ENCODE results near the gene ACTN2. TPM values are rescaled to one million over a fixed set of nuclear protein-coding genes. Genes with fewer than 3 reads are reported as not detected.

Gene ACTN2
- total RNA-seq, 1 donor from 2014 or later = 2.7 TPM

DNA sequence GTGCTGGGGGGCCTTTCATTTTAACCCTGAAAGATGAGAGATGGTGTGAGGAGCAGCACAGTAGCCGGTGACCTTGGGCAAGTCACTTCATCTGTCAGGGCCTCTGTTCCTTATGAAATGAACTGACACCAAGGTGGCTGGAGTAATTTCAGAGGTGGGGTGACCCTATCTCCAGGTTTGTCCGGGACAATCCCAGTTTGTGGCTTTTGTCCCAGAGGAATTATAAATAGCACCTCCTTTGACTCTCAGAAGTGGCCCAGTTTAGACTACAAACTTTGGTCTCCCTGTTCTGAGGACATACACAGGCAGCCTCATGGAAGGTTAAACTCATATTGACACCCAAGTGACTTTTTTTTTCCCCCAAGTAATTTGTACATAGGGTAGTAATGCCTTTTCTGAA, 14.6 kb downstream of the ACTN2 start:
- no peak overlapping the region for H3K4me3 Mint-ChIP-seq (ENCODE audit: unreplicated experiment)
- peaks cover 5% of the 10 kb centered on the region for H3K4me1 Mint-ChIP-seq (ENCODE audit: low read depth, unreplicated experiment)
- H3K36me3 Mint-ChIP-seq (ENCODE audit: unreplicated experiment) = no peaks in the 10 kb centered on the region
- no peaks in the 10 kb centered on the region for H3K9me3 Mint-ChIP-seq (ENCODE audit: unreplicated experiment)
- DNase-seq = no peak
- TF ChIP-seq, protein P1, sequence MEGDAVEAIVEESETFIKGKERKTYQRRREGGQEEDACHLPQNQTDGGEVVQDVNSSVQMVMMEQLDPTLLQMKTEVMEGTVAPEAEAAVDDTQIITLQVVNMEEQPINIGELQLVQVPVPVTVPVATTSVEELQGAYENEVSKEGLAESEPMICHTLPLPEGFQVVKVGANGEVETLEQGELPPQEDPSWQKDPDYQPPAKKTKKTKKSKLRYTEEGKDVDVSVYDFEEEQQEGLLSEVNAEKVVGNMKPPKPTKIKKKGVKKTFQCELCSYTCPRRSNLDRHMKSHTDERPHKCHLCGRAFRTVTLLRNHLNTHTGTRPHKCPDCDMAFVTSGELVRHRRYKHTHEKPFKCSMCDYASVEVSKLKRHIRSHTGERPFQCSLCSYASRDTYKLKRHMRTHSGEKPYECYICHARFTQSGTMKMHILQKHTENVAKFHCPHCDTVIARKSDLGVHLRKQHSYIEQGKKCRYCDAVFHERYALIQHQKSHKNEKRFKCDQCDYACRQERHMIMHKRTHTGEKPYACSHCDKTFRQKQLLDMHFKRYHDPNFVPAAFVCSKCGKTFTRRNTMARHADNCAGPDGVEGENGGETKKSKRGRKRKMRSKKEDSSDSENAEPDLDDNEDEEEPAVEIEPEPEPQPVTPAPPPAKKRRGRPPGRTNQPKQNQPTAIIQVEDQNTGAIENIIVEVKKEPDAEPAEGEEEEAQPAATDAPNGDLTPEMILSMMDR (IDR thresholded peaks at IDR 0.05; ENCODE audit: partially characterized antibody, unreplicated experiment) = no peak
- no peaks in the 10 kb centered on the region for H3K27me3 Mint-ChIP-seq (ENCODE audit: unreplicated experiment)
- no peak overlapping the region for H3K27ac Mint-ChIP-seq (ENCODE audit: unreplicated experiment)

DNA sequence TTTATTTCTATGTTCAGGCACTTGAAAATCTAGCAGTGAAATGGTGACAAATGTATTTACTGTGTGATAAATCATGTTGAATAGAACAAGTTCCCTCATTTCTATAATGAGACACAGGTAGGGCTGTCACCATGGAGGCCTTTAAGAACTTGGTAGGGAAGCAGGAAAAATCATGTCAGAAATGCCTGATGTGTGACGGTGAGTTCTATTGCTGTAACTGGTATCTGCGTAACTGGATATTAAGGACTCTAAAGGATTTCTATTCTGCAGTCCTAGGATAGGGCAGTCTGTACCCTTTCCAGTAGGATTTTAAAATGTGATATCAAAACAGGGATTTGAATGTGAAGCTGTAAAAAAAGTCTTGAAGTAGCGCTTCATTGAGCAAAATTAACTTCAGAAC, 15.5 kb downstream of the ACTN2 start:
- no peaks in the 10 kb centered on the region for H3K27me3 Mint-ChIP-seq (ENCODE audit: unreplicated experiment)
- H3K27ac Mint-ChIP-seq (ENCODE audit: unreplicated experiment) = no peak overlapping the region
- DNase-seq = no peak
- peaks cover 7% of the 10 kb centered on the region for H3K4me1 Mint-ChIP-seq (ENCODE audit: low read depth, unreplicated experiment)
- TF ChIP-seq, protein P1 (IDR thresholded peaks at IDR 0.05; ENCODE audit: partially characterized antibody, unreplicated experiment) = no peak
- no peaks in the 10 kb centered on the region for H3K9me3 Mint-ChIP-seq (ENCODE audit: unreplicated experiment)
- no peak overlapping the region for H3K4me3 Mint-ChIP-seq (ENCODE audit: unreplicated experiment)
- H3K36me3 Mint-ChIP-seq (ENCODE audit: unreplicated experiment) = no peaks in the 10 kb centered on the region

DNA sequence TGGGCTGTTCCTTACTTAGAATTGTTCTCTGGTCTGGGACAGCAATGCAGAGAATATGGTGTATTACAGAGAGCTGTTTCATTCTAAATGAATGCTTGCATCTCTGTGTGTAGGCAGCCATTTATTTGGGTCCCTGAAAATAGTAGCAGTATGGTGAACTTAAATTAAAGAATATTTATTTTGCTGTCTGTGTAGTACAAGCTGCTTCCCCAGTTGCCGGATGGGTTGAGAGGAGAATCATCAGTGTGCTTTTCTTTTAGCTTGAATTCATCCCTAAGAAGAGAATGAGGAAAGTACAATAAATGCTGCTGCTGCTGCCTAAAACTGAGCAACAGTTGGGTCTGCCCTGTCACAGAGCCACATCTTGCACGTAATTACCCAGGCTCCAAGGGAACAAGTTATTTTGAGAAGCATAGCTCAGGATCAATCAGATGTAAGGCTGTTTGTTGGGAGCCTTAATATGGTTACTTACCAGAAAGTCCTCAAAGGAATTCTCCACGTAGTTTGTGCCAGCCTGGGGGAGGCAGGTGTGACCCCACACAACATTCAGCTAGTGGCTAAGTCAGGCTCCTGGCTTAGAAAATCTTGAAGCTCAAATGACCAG, 16.6 kb downstream of the ACTN2 start:
- no peak overlapping the region for H3K27ac Mint-ChIP-seq (ENCODE audit: unreplicated experiment)
- H3K27me3 Mint-ChIP-seq (ENCODE audit: unreplicated experiment) = peaks cover 1% of the 10 kb centered on the region
- no peaks in the 10 kb centered on the region for H3K9me3 Mint-ChIP-seq (ENCODE audit: unreplicated experiment)
- H3K36me3 Mint-ChIP-seq (ENCODE audit: unreplicated experiment) = no peaks in the 10 kb centered on the region
- TF ChIP-seq, protein P1 (IDR thresholded peaks at IDR 0.05; ENCODE audit: partially characterized antibody, unreplicated experiment) = no peak
- H3K4me1 Mint-ChIP-seq (ENCODE audit: low read depth, unreplicated experiment) = peaks cover 7% of the 10 kb centered on the region
- DNase-seq = no peak
- no peak overlapping the region for H3K4me3 Mint-ChIP-seq (ENCODE audit: unreplicated experiment)

DNA sequence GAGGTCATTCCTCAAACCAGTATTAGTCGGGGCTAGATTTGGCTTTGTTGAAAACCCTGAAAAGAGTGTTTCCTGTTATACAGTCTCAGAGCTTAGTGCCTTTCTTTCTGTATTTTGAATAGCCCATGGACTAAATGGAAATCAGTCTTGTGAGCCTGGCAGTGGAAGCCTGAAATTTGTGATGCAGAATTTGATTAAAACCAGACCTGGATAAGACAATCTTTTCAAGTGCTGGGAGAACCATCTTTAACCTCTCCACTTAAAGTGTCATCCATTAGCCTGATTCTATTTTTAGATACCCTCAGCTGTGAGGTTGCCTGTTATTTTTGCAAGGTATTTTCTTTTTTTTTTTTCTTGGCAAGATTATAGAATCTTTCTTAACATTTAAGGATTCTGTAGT, 19.5 kb downstream of the ACTN2 start:
- Mint-ChIP-seq H3K27ac (ENCODE audit: unreplicated experiment) (no peak overlapping the region), H3K4me3 (ENCODE audit: unreplicated experiment) (no peak overlapping the region), H3K27me3 (ENCODE audit: unreplicated experiment) (peaks cover 2% of the 10 kb centered on the region), H3K4me1 (ENCODE audit: low read depth, unreplicated experiment) (peaks cover 7% of the 10 kb centered on the region), H3K9me3 (ENCODE audit: unreplicated experiment) (no peaks in the 10 kb centered on the region), H3K36me3 (ENCODE audit: unreplicated experiment) (no peaks in the 10 kb centered on the region)
- DNase-seq = no peak
- TF ChIP-seq, protein P1 (IDR thresholded peaks at IDR 0.05; ENCODE audit: partially characterized antibody, unreplicated experiment) = no peak

DNA sequence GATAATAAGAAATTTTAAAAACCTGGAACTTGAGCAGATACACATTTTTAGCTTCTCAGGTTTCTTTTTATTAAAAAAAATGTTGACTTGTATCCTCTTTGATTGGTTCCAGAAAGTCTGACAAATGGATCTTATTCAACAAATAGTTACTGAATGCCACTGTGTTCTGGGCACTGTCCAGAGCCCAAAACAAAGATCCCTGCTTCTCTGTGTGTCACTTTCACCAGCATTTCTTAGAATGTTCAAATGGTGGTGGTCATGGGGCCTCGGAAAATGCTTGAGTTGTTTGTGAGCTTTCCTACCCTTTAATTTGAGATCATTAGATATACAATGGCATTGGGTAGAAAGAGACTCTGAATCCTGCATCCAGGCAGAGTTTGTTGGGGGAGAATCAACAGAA, 19.9 kb downstream of the ACTN2 start:
- no peak for DNase-seq
- Mint-ChIP-seq H3K4me3 (ENCODE audit: unreplicated experiment) (no peak overlapping the region), H3K27me3 (ENCODE audit: unreplicated experiment) (peaks cover 2% of the 10 kb centered on the region), H3K4me1 (ENCODE audit: low read depth, unreplicated experiment) (peaks cover 7% of the 10 kb centered on the region), H3K36me3 (ENCODE audit: unreplicated experiment) (no peaks in the 10 kb centered on the region), H3K9me3 (ENCODE audit: unreplicated experiment) (no peaks in the 10 kb centered on the region), H3K27ac (ENCODE audit: unreplicated experiment) (no peak overlapping the region)
- TF ChIP-seq, protein P1 (IDR thresholded peaks at IDR 0.05; ENCODE audit: partially characterized antibody, unreplicated experiment) = no peak

Measured in glutamatergic neuron (in vitro differentiated cells).